Activated T-cell treated with anti-CD3 and anti-CD28 coated beads, Interleukin-2, amount 50 U/mL, for 72 hours (primary cell): Measurements from ENCODE around the gene DCLK1. TPM values are rescaled to one million over a fixed set of nuclear protein-coding genes. Genes with fewer than 3 reads are reported as not detected.

ENCODE experiments used
- ATAC-seq, 2 donors: fragments of 150-1000 bp; cut with Tn5 transposase; replicated peaks in 1 of 2; 2 replicates each; pipeline ENCODE4 v1.10.0; 2021; ENCODE audit warnings: moderate library complexity in 2 of 2, mild to moderate bottlenecking in 1 of 2
- DNase-seq, 2 donors: peaks; one replicate each; pipeline ENCODE4 v3.0.0; 2021 to 2022; ENCODE audit warnings: mixed read lengths in 1 of 2
- H3K27ac Mint-ChIP-seq: one replicate; pipeline ENCODE4 v1.8.0; 2022; ENCODE audit warnings: mild to moderate bottlenecking, moderate library complexity, mixed read lengths
- H3K27me3 Mint-ChIP-seq: one replicate; pipeline ENCODE4 v1.8.0; 2022; ENCODE audit warnings: low read depth, mixed read lengths
- H3K36me3 Mint-ChIP-seq, 2 donors: one replicate each; pipeline ENCODE4 v1.8.0; 2022; ENCODE audit warnings: mixed read lengths in 2 of 2, mild to moderate bottlenecking in 1 of 2; ENCODE audit not compliant: insufficient read depth in 2 of 2
- H3K4me1 Mint-ChIP-seq: one replicate; pipeline ENCODE4 v1.8.0; 2022; ENCODE audit warnings: low read depth, mixed read lengths
- H3K4me3 Mint-ChIP-seq, 2 donors: one replicate each; pipeline ENCODE4 v1.8.0; 2022; ENCODE audit warnings: mild to moderate bottlenecking in 2 of 2, mixed read lengths in 2 of 2, moderate library complexity in 2 of 2
- H3K9me3 Mint-ChIP-seq, 2 donors: one replicate each; pipeline ENCODE4 v1.8.0; 2022; ENCODE audit warnings: mixed read lengths in 2 of 2
- total RNA-seq, 2 donors: library from RNA; stranded (reverse); gene quantifications; one replicate each; pipeline ENCODE4 v1.2.3, GENCODE V29; 2022

DCLK1 gene
- total RNA-seq, 2 donors from 2014 or later, result not detected

GRCh38 chr13:35810321-35810720, 320.9 kb downstream of the DCLK1 start:
- no peaks in the 10 kb centered on the region for H3K36me3 Mint-ChIP-seq
- no peaks in the 10 kb centered on the region for H3K4me1 Mint-ChIP-seq
- ATAC-seq (no peak), DNase-seq (no peak)
- H3K27me3 Mint-ChIP-seq, result no peaks in the 10 kb centered on the region
- H3K27ac Mint-ChIP-seq, result no peak overlapping the region
- no peak overlapping the region for H3K4me3 Mint-ChIP-seq
- H3K9me3 Mint-ChIP-seq, result no peaks in the 10 kb centered on the region

GRCh38 chr13:35808846-35809245, 322.3 kb downstream of the DCLK1 start:
- no peak overlapping the region for H3K4me3 Mint-ChIP-seq
- no peaks in the 10 kb centered on the region for H3K36me3 Mint-ChIP-seq
- no peak overlapping the region for H3K27ac Mint-ChIP-seq
- H3K27me3 Mint-ChIP-seq, result no peaks in the 10 kb centered on the region
- ATAC-seq (no peak), DNase-seq (no peak)
- no peaks in the 10 kb centered on the region for H3K4me1 Mint-ChIP-seq
- H3K9me3 Mint-ChIP-seq, result no peaks in the 10 kb centered on the region

- Mint-ChIP-seq H3K36me3 (no peaks in the 10 kb centered on the region), H3K4me3 (no peak overlapping the region), H3K27ac (no peak overlapping the region), H3K9me3 (no peaks in the 10 kb centered on the region), H3K27me3 (no peaks in the 10 kb centered on the region), H3K4me1 (no peaks in the 10 kb centered on the region)
- no peak for DNase-seq
- ATAC-seq, result no peak
Observed at GRCh38 chr13:35804901-35805300, 326.3 kb downstream of the DCLK1 start.

- Mint-ChIP-seq H3K36me3 (no peaks in the 10 kb centered on the region), H3K9me3 (no peaks in the 10 kb centered on the region), H3K4me3 (no peak overlapping the region), H3K4me1 (no peaks in the 10 kb centered on the region), H3K27me3 (no peaks in the 10 kb centered on the region), H3K27ac (no peak overlapping the region)
- DNase-seq, result no peak
- ATAC-seq, result no peak
Observed at GRCh38 chr13:35797991-35798390, 333.2 kb downstream of the DCLK1 start.

- H3K27ac Mint-ChIP-seq, result no peak overlapping the region
- no peaks in the 10 kb centered on the region for H3K4me1 Mint-ChIP-seq
Observed at GRCh38 chr13:35797244-35797643, 333.9 kb downstream of the DCLK1 start.

GRCh38 chr13:35796623-35797022, 334.6 kb downstream of the DCLK1 start:
- DNase-seq, result no peak
- no peak for ATAC-seq
- H3K27ac Mint-ChIP-seq, result no peak overlapping the region
- H3K4me3 Mint-ChIP-seq, result no peak overlapping the region
- no peaks in the 10 kb centered on the region for H3K4me1 Mint-ChIP-seq
- no peaks in the 10 kb centered on the region for H3K27me3 Mint-ChIP-seq
- no peaks in the 10 kb centered on the region for H3K9me3 Mint-ChIP-seq
- no peaks in the 10 kb centered on the region for H3K36me3 Mint-ChIP-seq

More at GRCh38 chr13:35797244-35797643, 333.9 kb downstream of the DCLK1 start:
- DNase-seq (no peak), ATAC-seq (no peak)
- H3K4me3 Mint-ChIP-seq, result no peak overlapping the region
- no peaks in the 10 kb centered on the region for H3K27me3 Mint-ChIP-seq
- H3K9me3 Mint-ChIP-seq, result no peaks in the 10 kb centered on the region
- no peaks in the 10 kb centered on the region for H3K36me3 Mint-ChIP-seq

- DNase-seq (no peak), ATAC-seq (no peak)
- Mint-ChIP-seq H3K27ac (no peak overlapping the region), H3K36me3 (no peaks in the 10 kb centered on the region), H3K4me3 (no peak overlapping the region), H3K9me3 (no peaks in the 10 kb centered on the region), H3K4me1 (no peaks in the 10 kb centered on the region), H3K27me3 (no peaks in the 10 kb centered on the region)
Observed at GRCh38 chr13:35794734-35795389, 336.3 kb downstream of the DCLK1 start.

GRCh38 chr13:35793823-35794222, 337.4 kb downstream of the DCLK1 start:
- H3K36me3 Mint-ChIP-seq, result no peaks in the 10 kb centered on the region
- H3K27me3 Mint-ChIP-seq, result no peaks in the 10 kb centered on the region
- H3K27ac Mint-ChIP-seq, result no peak overlapping the region
- no peaks in the 10 kb centered on the region for H3K9me3 Mint-ChIP-seq
- no peak for ATAC-seq
- H3K4me1 Mint-ChIP-seq, result no peaks in the 10 kb centered on the region
- no peak overlapping the region for H3K4me3 Mint-ChIP-seq
- DNase-seq, result no peak

GRCh38 chr13:35792911-35793310, 338.3 kb downstream of the DCLK1 start:
- Mint-ChIP-seq H3K27ac (no peak overlapping the region), H3K27me3 (no peaks in the 10 kb centered on the region), H3K9me3 (no peaks in the 10 kb centered on the region), H3K36me3 (no peaks in the 10 kb centered on the region), H3K4me3 (no peak overlapping the region), H3K4me1 (no peaks in the 10 kb centered on the region)
- DNase-seq (no peak), ATAC-seq (no peak)

GRCh38 chr13:35792021-35792420, 339.2 kb downstream of the DCLK1 start:
- Mint-ChIP-seq H3K4me1 (no peaks in the 10 kb centered on the region), H3K9me3 (no peaks in the 10 kb centered on the region), H3K27me3 (no peaks in the 10 kb centered on the region), H3K4me3 (no peak overlapping the region), H3K27ac (no peak overlapping the region), H3K36me3 (no peaks in the 10 kb centered on the region)
- ATAC-seq (no peak), DNase-seq (no peak)

GRCh38 chr13:35791184-35791851, 339.9 kb downstream of the DCLK1 start:
- no peaks in the 10 kb centered on the region for H3K36me3 Mint-ChIP-seq
- H3K4me1 Mint-ChIP-seq, result no peaks in the 10 kb centered on the region
- DNase-seq (no peak), ATAC-seq (no peak)
- H3K9me3 Mint-ChIP-seq, result no peaks in the 10 kb centered on the region
- no peak overlapping the region for H3K4me3 Mint-ChIP-seq
- H3K27ac Mint-ChIP-seq, result no peak overlapping the region
- H3K27me3 Mint-ChIP-seq, result no peaks in the 10 kb centered on the region

- no peaks in the 10 kb centered on the region for H3K9me3 Mint-ChIP-seq
- DNase-seq, result no peak
Observed at GRCh38 chr13:35789335-35790165, 341.6 kb downstream of the DCLK1 start.

GRCh38 chr13:35787937-35788336, 343.2 kb downstream of the DCLK1 start:
- H3K27me3 Mint-ChIP-seq, result peaks cover 5% of the 10 kb centered on the region
- no peak overlapping the region for H3K4me3 Mint-ChIP-seq
- DNase-seq (no peak), ATAC-seq (no peak)
- H3K36me3 Mint-ChIP-seq, result no peaks in the 10 kb centered on the region
- no peaks in the 10 kb centered on the region for H3K9me3 Mint-ChIP-seq
- H3K27ac Mint-ChIP-seq, result no peak overlapping the region
- H3K4me1 Mint-ChIP-seq, result no peaks in the 10 kb centered on the region

More at GRCh38 chr13:35789335-35790165, 341.6 kb downstream of the DCLK1 start:
- Mint-ChIP-seq H3K4me1 (no peaks in the 10 kb centered on the region), H3K4me3 (no peak overlapping the region), H3K27me3 (peaks cover 5% of the 10 kb centered on the region), H3K27ac (no peak overlapping the region), H3K36me3 (no peaks in the 10 kb centered on the region)
- no peak for ATAC-seq
